HG03442 (cell line): ENCODE measurements around the gene SAMD14.
"Not testable (repeated sequence)": the region's sequence is repeated elsewhere in the genome, so short reads cannot be mapped to it uniquely, and the experiment has no call there.

Experiments used
- ATAC-seq: cut with Tn5 transposase; IDR thresholded peaks from one replicate; pipeline ENCODE4 v1.9.1; 2021; ENCODE audit warnings: mild to moderate bottlenecking, moderate library complexity; ENCODE audit not compliant: unreplicated experiment

SAMD14 gene

DNA sequence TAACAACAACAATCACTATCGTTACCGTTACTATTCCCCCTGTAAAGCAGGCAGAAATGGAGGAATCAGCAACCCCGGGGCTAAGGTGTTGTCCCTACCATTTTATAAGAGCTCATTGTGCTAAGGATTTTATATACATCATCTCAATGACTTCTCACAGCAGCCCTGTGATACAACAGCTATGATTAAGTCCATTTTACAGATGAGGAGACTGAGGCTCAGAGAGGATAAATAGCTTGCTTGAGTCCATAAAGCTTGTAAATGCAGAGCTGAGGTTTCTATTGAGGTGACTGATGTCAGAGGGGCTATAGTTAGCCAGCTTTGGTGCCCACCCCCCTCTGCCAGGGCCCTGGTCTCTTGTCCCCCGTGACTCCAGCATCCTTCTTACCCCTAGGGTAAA lies 51.5 kb downstream of the SAMD14 start:
- ATAC-seq: no peak

DNA sequence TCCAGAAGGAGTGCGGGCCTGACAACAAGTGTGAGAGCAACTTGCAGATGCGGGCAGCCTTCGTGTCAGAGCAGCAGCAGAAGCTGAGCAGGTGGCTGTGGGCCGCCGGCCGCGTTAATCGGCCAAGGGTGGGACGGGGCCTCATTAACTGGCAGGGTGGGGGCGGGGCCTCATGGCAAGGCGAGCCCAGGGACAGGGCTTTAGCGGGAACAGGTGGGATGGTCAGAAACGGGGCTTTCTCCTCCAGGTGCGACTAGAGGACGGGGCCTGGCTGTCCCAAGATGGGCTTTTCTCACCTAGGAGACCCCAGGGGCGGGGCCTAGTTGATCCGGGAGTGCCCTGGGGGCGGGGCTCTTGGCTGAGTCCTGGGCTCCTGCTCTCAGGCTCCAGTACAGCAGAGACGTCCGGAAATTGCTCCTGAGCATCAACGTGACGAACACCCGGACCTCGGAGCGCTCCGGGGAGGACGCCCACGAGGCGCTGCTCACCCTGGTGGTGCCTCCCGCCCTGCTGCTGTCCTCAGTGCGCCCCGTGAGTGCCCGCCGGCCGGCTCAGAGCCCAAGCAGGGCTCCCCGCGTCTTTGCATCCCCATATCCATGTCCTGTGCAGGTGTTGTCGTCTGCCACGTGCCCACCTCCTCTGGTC lies 53.2 kb downstream of the SAMD14 start:
- ATAC-seq: no peak

DNA sequence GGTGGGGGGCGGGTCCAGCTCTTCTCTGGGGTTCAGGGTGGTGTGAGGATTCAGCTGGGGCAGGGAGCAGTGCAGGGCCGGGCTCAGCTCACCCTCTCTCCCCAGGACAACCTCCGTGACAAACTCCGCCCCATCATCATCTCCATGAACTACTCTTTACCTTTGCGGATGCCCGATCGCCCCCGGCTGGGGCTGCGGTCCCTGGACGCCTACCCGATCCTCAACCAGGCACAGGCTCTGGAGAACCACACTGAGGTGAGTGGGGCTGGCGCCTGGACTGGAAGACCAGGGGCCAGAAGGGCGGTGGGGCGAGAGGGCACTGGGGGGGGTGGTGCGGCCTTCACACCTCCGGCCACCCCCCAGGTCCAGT lies 53.8 kb downstream of the SAMD14 start:
- ATAC-seq: no peak

DNA sequence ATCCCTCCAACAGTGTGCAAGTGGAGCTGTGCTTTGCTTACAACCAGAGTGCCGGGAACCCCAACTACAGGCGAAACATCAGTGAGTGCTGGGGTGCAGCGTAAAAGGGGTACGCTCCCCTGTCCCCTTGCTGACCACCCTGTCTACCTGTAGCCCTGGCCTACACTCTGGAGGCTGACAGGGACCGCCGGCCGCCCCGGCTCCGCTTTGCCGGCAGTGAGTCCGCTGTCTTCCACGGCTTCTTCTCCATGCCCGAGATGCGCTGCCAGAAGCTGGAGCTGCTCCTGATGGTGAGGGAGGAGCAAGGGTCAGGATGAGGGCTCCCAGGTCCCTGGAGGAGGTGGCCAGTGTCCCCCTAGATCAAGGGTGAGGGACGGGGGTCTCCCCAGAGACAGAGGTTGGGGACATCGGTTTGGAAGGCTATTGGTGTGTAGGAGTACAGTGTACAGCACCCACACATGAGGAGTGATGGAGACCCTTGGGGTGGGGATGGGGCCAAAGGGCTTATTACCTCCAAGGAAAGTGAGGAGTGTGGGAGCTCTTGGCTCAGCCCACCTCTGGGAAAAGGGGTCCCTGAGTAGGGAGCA lies 54.4 kb downstream of the SAMD14 start:
- ATAC-seq: no peak

DNA sequence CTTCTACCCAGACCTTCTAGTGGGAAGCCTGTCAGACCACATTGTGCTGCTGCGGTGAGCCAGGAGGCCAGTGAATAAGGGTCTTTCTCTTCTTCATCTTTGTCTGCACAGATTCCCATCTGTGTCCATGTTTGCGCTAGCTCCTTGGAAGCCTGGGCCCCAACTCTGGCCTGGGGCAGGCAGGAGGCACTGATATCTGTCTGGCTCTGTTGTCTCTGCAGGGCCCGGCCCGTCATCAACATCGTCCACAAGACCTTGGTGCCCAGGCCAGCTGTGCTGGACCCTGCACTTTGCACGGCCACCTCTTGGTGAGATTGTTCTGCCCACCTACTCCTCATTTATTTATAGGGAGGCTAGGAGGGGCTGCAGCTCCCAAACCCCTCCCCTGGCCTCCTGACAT lies 55.7 kb downstream of the SAMD14 start:
- no peak for ATAC-seq

DNA sequence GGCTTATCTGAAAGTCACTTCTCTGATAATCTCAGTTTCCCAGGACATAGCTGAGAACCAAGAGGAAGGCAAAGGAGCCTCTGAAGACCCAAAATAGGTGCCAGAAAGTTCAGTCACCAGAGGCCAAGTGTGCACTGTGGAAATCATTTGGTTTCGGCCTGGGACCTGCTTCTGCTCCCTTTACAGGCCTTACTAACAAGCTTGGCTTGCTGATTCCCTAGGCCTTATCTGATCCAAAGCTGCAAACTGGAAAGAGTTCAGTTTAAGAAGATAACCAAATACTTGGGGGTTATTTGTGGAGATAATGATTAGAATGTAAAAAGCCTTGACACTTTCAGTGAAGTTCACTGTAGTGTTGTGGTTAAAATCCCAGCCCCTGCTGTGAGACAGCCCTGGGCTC lies 57.0 kb downstream of the SAMD14 start:
- ATAC-seq: no peak

DNA sequence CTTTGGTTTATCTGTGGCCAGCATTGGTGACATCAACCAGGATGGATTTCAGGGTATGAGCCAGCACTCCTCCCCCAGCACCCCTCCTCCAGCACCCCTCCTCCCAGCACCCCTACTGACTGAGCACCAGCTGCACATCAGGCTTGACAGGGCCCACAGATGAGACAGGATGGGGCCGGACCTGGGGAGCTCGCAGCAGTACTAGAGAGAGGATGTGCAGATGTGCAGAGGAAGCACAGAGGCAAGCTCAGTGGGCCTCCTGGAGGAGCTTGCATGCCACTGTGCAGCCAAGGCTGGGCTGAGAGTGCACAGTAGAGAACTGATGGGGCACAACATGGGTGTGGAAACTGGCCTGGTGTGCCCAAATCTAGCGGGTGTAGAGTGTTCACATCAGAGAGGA lies 57.8 kb downstream of the SAMD14 start:
- ATAC-seq: no peak

DNA sequence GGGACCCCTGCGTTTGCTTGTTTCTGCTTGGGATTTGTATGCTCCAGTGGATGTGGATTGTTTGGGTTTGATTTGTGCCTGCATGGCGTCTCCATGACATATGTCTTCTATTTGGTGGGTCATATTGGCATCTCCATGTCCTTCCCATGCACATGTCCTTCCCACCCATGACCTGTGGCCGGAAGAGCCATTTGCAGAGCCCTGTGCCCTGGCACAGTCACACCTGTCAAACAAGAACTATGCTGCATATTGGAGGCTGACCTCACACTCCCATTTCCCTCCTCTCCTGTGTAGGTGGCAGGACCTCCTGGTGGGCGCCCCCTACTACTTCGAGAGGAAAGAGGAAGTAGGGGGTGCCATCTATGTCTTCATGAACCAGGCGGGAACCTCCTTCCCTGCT lies 58.3 kb downstream of the SAMD14 start:
- ATAC-seq: no peak

DNA sequence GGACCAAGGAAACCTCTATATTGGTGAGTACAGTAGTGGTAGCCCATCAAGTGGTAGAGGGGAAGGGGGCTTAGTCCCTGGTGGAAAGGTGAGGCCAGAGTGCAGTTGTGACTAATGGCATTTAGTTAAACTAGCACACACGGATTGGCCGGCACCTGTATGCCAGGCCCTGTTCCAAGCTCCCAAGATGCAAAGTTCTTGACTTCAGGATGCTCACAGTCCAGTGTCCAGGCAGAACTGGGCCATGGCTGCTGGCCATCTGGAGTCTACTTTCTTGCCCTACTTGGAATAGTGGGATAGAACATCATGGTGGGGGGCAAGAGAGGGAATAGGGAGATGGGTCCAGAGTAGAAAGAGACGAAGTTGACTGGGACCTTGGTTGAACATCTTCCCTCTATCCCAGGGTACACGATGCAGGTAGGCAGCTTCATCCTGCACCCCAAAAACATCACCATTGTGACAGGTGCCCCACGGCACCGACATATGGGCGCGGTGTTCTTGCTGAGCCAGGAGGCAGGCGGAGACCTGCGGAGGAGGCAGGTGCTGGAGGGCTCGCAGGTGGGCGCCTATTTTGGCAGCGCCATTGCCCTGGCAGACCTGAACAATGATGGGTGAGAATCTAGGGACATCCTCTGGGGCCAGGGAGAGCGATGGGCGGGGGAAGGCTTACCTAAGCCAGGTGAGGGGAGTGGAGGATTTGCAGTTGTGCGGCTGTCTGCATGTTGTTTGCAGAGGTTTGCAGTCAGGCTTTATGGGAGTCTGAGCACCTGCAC lies 58.9 kb downstream of the SAMD14 start:
- no peak for ATAC-seq

DNA sequence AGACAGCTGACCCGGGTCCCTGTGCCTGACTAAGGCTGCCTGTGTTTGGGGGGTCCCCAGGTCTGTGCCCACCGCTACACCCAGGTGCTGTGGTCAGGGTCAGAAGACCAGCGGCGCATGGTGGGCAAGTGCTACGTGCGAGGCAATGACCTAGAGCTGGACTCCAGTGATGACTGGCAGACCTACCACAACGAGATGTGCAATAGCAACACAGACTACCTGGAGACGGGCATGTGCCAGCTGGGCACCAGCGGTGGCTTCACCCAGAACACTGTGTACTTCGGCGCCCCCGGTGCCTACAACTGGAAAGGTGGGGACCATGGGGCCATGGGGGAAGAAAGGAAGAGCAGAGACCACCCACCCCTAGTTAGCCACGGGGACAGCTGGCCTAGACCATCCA lies 62.0 kb downstream of the SAMD14 start:
- no peak for ATAC-seq

DNA sequence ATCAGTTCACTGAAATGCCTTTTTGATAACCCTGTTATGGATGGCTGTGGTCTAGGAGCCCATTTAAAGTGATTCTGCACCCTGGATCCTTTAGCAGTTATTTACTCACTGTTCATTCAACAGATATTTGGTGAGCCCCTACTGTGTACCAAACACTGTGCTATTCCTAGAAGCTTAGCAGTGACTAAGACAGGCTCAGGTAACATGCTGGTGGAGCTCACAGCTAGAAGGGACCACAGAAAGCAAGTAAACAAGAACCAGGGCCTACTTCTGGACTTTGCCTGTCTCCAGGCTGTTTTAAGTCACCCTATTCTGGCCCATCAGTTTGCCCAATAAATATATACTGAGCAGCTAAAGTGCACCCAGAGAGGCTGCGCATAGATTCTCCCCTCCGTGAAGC lies 63.0 kb downstream of the SAMD14 start:
- no peak for ATAC-seq

DNA sequence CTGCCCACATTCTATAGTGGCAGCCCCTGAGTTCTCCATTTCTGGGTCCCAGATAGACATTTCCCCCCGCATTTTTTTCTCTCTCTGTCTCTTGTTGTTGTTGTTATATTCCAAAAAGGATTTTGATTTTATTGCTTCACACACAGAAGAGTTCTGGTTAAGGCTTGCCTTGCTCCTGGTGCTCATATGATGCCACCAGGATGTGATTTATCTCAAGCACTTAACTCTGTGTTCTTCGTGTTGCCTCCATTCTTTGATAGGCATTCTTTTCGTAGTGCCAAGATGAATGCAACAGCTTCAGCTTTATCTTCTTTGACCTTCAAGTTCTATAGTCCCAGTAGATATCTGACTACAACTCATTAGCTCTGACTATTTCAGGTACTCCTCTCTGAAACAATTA lies 64.9 kb downstream of the SAMD14 start:
- no peak for ATAC-seq

DNA sequence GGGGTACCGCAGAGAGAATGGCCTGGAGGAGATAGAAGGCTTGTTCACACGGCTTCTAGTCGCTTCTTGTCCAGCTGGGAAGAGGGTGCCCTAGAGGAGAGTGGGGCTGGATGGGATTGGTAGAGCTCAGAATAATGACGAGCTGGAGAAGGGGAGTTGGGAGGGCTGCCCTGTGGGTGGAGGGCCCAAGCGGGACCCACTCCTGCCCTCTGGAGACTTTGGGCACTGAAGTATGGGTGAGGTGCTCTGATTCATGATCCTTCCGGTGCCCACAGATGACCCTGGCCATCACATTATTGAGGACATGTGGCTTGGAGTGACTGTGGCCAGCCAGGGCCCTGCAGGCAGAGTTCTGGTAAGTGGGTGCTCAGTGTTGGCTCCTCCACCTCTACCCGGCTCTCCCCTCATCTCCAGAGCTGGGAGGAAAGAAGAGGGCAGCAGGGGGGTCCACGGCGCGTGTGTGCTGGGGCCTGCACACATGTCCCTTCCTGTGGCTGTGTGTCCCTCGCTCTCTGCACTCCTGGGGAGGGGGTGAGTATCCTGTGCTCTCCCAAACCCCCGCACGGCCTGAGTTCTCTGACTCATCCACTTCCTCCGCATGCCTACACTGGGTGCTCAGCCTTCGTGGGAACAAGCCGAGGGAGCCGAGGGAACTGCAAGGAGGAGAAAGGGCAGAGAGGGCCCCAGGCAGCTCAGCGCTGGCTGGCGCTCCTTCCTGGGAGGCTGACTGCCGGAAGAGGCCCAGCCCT lies 65.5 kb downstream of the SAMD14 start:
- no peak for ATAC-seq

DNA sequence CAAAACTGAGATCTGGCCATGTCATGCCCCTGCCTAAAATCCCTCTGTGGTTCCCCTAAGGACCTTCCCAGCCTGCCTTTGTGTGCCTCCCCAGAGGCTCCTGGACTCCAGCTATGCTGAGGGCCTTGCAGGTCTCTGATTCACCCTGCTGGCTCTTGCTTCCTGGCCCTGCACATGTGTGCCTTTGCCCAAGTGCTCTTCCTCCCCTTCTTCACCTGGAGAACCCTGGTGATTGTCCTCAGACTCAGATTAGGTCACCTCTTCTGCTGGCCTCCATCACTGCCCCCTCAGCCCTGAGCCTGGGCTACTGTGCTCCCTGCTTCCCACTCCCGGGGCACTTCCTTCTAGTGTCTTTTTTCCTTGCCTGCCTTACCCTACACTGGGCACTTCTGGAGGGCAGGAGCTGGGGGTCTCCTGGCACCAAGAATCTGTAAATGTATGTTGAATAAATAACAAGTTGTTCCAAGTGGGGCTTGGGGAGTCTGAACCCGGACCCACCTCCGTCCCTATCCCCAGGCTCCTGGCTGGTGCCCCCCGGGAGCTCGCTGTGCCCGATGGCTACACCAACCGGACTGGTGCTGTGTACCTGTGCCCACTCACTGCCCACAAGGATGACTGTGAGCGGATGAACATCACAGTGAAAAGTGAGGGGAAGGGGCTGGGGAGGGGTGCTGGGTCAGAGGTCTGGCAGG lies 66.3 kb downstream of the SAMD14 start:
- no peak for ATAC-seq

DNA sequence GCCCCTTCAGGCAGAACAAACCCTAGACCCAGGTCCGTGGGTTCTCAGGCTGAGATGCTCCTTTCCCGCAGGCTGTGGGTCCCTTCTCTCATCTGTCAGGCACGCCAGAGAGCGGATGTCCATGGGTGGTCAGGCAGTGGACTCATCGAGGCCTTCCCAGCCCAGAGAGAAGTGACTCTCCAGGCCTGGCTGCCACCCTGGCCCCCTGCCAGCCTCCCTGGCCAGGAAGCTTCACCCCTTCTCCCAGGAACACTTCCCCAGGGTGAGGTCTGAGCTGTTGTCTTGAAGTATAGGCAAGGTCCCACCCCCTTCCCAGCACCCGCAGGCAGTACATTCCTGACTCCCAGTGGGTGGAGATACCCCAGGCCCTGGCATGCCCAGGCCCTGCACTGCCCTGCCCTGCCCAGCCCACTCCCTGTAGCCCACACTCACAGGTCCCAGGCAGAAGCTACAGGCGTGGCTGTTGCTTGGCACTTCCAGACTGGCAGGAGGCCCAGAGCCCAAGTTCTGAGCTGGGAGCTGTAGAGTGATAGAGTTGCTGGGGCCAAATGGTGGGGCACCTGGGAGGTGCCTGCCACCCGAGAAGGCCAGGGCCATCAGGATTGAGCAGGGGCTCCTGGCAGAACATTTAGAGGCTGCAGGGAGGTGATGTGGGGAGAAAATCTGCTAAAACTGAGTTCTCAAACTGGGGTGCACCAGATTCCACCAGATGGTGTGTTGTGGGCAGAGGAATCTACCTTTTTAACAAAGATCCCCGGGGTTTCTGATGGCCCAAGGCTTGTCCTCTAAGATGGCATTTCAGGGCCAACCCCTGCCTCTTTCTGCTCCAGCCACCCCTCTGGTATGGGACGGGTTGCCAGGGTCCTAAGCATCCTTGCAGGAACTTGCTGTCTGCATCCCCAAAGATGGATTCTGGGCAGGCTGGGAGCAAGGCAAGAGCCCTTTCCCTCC lies 67.4 kb downstream of the SAMD14 start:
- ATAC-seq: no peak

DNA sequence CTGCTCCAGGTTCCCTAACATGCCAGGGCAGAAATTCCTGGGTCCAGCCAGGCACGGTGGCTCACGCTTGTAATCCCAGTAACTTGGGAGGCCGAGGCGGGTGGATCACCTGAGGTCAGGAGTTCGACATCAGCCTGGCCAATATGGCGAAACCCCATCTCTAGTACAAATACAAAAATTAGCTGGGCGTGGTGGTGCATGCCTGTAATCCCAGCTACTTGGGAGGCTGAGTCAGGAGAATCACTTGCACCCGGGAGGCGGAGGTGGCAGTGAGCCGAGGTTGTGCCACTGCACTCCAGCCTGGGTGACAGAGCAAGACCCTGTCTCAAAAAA lies 68.3 kb downstream of the SAMD14 start:
- ATAC-seq: not testable (repeated sequence)

DNA sequence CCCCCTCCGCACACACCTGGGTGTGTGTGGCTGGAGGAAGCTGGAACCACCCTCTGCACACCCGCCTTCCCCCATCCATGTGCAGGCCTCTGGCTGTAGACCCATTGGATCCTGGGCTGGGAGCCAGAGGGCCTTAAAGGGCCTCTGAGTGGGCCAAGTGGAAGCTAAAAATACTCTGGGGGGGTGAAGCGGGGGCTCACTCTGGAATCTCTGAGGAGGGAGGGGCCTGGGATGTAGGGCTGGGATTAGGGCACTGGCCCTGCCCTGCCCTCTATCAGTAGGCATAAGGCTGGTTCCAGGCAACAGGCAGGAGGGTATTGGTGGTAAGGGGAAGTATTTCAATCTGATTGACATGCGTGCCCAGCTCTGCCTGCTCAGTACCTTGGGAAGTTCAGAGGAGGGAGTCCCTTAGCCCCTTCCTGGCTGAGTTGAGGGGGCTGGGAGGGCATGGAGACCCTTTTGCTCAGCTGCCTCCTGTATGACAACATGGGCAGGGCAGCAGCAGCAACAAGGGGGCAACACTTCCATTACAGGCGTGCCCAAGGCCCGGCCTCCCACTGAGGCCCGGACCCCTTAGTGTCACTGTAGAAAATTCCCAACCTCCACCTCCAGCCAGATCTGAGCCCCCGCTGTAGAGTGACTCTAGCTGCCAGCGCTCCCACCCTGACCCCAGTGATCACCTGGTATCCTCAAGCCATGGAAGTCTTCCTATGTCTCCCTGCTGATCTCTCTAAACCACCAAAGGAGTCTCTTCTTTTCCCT lies 68.8 kb downstream of the SAMD14 start:
- no peak for ATAC-seq
